Astrocyte of the spinal cord (primary cell): ENCODE results near the gene SND1.
"Not testable (repeated sequence)": the region's sequence is repeated elsewhere in the genome, so short reads cannot be mapped to it uniquely, and the experiment has no call there.

ENCODE experiments used
- DNase-seq: peaks from one replicate; pipeline ENCODE4 v3.0.0; 2011; ENCODE audit warnings: low read depth, low spot score
- H3K4me3 ChIP-seq: 2 replicates; pipeline ENCODE4 v1.5.1; 2011; ENCODE audit warnings: low read depth, mild to moderate bottlenecking, low read length, moderate library complexity
- in situ Hi-C: cut with HindIII; loops from 2 replicates; pipeline ENCODE4 v1.10.0; 2017; ENCODE audit warnings: low sequenced_read_pairs
- TF ChIP-seq, protein P1 (sequence below): IDR thresholded peaks from 2 replicates; pipeline ENCODE4 v1.5.1; 2012; ENCODE audit warnings: low read depth, mild to moderate bottlenecking, low read length, inconsistent platforms

The SND1 gene

DNA sequence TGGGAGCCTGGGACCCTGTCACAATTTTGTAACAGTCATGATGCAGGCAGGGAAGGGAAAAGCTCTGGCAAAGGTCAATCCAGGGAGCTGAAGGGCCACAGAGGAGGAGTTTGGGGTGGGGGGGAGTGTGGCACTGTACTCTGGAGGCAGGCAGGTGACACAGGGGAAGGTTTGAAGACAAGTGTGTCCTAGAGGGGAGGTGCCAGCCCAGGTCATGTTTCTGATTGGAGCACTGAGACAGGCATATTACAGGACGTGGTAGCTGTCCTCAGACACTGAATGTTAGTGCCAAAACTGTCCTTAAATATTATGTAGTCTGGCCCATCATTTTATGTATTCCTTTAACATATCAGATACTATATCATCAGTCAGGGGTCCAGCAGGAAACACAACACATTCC, 454.8 kb downstream of the SND1 start:
- H3K4me3 ChIP-seq: no peak overlapping the region
- DNase-seq: no peak
- TF ChIP-seq, protein P1, sequence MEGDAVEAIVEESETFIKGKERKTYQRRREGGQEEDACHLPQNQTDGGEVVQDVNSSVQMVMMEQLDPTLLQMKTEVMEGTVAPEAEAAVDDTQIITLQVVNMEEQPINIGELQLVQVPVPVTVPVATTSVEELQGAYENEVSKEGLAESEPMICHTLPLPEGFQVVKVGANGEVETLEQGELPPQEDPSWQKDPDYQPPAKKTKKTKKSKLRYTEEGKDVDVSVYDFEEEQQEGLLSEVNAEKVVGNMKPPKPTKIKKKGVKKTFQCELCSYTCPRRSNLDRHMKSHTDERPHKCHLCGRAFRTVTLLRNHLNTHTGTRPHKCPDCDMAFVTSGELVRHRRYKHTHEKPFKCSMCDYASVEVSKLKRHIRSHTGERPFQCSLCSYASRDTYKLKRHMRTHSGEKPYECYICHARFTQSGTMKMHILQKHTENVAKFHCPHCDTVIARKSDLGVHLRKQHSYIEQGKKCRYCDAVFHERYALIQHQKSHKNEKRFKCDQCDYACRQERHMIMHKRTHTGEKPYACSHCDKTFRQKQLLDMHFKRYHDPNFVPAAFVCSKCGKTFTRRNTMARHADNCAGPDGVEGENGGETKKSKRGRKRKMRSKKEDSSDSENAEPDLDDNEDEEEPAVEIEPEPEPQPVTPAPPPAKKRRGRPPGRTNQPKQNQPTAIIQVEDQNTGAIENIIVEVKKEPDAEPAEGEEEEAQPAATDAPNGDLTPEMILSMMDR: no peak
- in situ Hi-C loops: no loop called here

DNA sequence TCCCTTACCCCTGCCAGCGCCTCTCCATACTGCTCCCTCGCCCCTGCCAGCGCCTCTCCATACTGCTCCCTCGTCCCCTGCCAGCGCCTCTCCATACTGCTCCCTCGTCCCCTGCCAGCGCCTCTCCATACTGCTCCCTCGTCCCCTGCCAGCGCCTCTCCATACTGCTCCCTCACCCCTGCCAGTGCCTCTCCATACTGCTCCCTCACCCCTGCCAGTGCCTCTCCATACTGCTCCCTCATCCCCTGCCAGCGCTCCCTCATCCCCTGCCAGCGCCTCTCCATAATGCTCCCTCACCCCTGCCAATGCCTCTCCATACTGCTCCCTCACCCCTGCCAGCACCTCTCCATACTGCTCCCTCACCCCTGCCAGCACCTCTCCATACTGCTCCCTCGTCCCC, 455.5 kb downstream of the SND1 start:
- H3K4me3 ChIP-seq, DNase-seq, in situ Hi-C loops: not testable (repeated sequence)

- no peak for DNase-seq
- H3K4me3 ChIP-seq: no peak overlapping the region
- TF ChIP-seq, protein P1: no peak
- in situ Hi-C loops: no loop called here
Observed at GRCh38 chr7:128108129-128108528, 456.1 kb downstream of the SND1 start.

DNA sequence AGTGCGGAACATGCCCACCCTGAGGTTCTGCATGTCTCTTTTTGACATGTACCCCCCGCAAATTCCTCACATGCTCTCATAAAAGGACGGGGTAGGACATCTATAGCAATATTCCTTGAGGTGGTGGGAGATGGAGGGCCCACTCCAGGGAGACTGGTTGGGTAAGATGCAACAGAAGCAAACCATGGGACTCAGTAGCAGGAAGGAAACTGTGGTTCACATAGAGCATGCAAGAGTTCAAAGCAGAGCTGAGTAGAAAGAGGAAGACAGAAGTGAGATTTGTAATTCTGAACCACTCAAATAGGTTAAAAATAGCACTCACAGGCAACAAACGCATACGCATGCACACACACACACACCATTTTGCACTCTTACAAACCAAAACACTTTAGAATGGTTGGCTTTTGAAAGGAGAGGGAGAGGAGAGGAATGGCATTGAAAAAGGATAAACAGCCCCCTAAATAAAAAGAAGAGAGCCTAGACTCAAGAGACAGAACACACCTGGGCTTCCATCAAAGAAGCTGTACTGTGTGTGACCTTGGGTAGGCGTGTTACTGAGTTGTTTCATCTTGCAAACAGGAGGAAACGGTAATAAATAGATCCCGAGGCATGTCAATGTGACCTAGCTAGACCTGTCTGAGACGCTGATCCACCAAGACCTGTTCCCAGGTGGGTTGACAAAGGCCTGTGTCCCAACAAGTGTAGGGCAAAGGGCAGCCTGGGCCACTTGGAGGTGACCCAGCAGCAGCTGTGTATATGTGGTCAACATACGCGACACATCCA, 456.8 kb downstream of the SND1 start:
- in situ Hi-C loops: no loop called here
- TF ChIP-seq, protein P1: no peak
- no peak for DNase-seq
- H3K4me3 ChIP-seq: no peak overlapping the region

DNA sequence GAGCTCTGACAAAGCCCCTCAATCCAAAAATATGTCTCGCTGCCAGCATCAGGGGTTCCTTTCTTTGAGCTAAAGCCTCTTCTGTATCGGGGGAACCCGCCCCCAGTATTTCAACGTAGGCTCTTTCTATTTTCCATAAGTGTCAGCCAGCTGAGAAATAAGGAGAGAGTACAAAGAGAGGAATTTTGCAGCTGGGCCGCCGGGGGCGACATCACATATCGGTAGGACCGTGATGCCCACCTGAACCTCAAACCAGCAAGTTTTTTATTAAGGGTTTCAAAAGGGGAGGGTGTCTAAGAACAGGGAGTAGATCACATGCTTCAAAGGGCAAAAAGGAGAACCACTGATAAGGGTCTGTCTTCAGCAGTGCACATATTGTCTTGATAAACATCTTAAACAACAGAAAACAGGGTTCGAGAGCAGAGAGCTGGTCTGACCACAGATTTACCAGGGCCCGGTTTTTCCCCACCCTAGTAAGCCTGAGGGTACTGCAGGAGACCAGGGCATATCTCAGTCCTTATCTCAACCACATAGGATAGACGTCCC, 457.5 kb downstream of the SND1 start:
- DNase-seq, H3K4me3 ChIP-seq, in situ Hi-C loops: not testable (repeated sequence)

DNA sequence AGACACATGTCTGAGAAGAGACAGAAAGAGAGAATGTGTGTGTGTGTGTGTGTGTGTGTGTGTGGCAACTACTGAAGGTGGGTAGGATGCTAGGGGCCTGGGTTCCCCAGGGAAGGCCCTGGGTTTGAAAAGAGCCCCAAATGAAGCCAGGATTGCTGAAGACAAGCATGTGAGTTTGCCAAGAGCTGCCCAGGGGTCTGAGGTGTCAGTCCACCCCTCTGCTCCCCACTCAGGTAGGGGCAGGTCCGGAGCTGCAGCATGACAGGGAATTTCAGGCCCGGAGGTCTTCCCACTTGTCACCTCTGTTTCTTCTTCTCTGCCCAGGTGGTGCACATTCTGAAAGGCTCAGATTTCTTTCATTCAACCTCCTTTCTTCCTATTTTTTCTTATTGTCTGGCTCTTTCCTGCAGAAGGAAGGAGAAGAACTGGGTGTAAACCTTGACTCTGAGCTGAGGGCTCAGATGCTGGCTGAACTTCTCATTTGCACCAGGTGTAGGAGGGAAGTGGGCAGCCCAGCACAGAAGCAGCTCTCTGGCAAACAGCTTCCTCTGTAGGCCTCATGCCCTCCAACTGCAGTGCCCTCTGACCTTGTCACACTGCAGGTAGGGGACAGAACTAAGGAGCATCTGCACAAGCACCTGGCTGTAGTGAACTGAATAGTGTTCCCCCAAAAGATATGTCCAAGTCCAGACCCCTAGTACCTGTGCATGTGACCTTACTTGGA, 458.8 kb downstream of the SND1 start:
- DNase-seq: no peak
- in situ Hi-C loops: no loop called here
- no peak overlapping the region for H3K4me3 ChIP-seq
- TF ChIP-seq, protein P1: no peak

DNA sequence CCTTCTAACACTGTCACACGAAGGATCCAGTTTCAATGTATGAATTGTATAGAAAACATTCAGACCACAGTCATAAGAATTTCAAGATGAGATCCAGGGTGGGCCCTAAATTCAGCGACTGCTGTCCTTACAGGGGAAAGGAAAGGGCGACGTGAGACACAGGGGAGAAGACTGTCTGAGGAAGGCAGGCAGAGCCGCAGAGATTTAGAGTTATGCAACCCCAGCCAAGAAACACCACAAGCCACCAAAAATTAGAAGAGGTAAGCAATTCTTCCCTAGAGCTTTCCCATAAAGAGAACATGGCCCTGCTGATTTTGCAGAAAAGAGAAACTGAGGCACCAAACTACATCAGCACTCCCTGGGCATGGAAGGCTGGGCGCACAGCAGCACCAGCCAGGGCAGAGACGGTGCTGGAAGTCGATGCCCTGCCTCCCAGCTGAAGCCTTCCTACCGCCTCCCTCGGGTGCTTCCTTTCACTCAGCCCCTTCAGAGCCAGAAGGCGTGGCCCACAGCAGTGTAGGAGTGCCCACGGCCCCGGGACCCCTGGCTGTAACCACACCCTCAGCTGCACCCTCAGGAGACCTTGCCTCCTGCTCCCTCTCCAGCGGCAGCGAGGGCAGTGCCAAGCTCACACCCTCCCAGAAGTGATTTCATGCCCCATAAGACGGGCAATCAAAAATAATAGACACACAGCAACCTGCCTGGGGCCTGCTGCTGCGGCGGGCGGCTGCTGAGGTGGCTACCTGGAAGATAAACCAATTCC, 460.2 kb downstream of the SND1 start:
- no peak overlapping the region for H3K4me3 ChIP-seq
- TF ChIP-seq, protein P1: no peak
- DNase-seq: no peak
- in situ Hi-C loops: no loop called here
